ENCODE data around the gene TMEFF1. TPM values are rescaled to one million over a fixed set of nuclear protein-coding genes. Genes with fewer than 3 reads are reported as not detected.
"Not testable (repeated sequence)": the region's sequence is repeated elsewhere in the genome, so short reads cannot be mapped to it uniquely, and the experiment has no call there.

The TMEFF1 gene
- total RNA-seq, 1 donor from 2014 or later, result 0.80 TPM

GRCh38 chr9:100437860-100438805 is 34.8 kb upstream of the TMEFF1 start:
- Histone ChIP-seq H3K27ac (no peak overlapping the region), H3K27me3 (ENCODE audit: low read depth) (no peaks in the 10 kb centered on the region), H3K9me3 (no peaks in the 10 kb centered on the region), H3K4me1 (no peaks in the 10 kb centered on the region), H3K36me3 (peaks cover 14% of the 10 kb centered on the region), H3K4me3 (no peak overlapping the region)
- intact Hi-C loops (cut with DNase I), result no loop called here
- DNase-seq (peak; percentile 48), ATAC-seq (peak; percentile 66 to 75)
- TF ChIP-seq CTCF (IDR thresholded peaks at IDR 0.05), result peak; percentile 92

- intact Hi-C loops (cut with DNase I), result no loop called here
- no peaks in the 10 kb centered on the region for H3K27me3 ChIP-seq (ENCODE audit: low read depth)
- H3K9me3 ChIP-seq, result no peaks in the 10 kb centered on the region
- H3K4me3 ChIP-seq, result no peak overlapping the region
- peaks cover 19% of the 10 kb centered on the region for H3K36me3 ChIP-seq
- peak; percentile 87 for ATAC-seq
- TF ChIP-seq CTCF (IDR thresholded peaks at IDR 0.05), result no peak
- DNase-seq, result no peak
- peaks cover 13% of the 10 kb centered on the region for H3K4me1 ChIP-seq
- H3K27ac ChIP-seq, result no peak overlapping the region
Observed at GRCh38 chr9:100440071-100440470, 32.9 kb upstream of the TMEFF1 start.

GRCh38 chr9:100440487-100440886 is 32.5 kb upstream of the TMEFF1 start:
- Histone ChIP-seq H3K36me3 (peaks cover 19% of the 10 kb centered on the region), H3K4me1 (peaks cover 13% of the 10 kb centered on the region)
- DNase-seq; H3K9me3 ChIP-seq; H3K27me3 ChIP-seq (ENCODE audit: low read depth); intact Hi-C loops (cut with DNase I); H3K27ac ChIP-seq; ATAC-seq; H3K4me3 ChIP-seq: not testable (repeated sequence)

- no peak for TF ChIP-seq CTCF (IDR thresholded peaks at IDR 0.05)
- ATAC-seq (no peak), DNase-seq (no peak)
- intact Hi-C loops (cut with DNase I), result no loop called here
- Histone ChIP-seq H3K9me3 (no peaks in the 10 kb centered on the region), H3K36me3 (peaks cover 25% of the 10 kb centered on the region), H3K27me3 (ENCODE audit: low read depth) (no peaks in the 10 kb centered on the region), H3K27ac (no peak overlapping the region), H3K4me3 (peak overlapping the region; percentile 8), H3K4me1 (peaks cover 13% of the 10 kb centered on the region)
Observed at GRCh38 chr9:100441911-100442361, 31.0 kb upstream of the TMEFF1 start.

GRCh38 chr9:100443781-100444768 is 28.9 kb upstream of the TMEFF1 start:
- TF ChIP-seq CTCF (IDR thresholded peaks at IDR 0.05), result no peak
- H3K27me3 ChIP-seq (ENCODE audit: low read depth), result no peaks in the 10 kb centered on the region
- ATAC-seq, result no peak
- H3K36me3 ChIP-seq, result peaks cover 26% of the 10 kb centered on the region
- DNase-seq, result no peak
- intact Hi-C loops (cut with DNase I), result no loop called here
- no peak overlapping the region for H3K4me3 ChIP-seq
- H3K27ac ChIP-seq, result no peak overlapping the region
- no peaks in the 10 kb centered on the region for H3K9me3 ChIP-seq
- peaks cover 13% of the 10 kb centered on the region for H3K4me1 ChIP-seq
